ENCODE results near the gene PDE6A. TPM values are rescaled to one million over a fixed set of nuclear protein-coding genes. Genes with fewer than 3 reads are reported as not detected.

PDE6A gene
- total and polyA plus RNA-seq, 2 of the 8 experiments (the other 6 are each of a cell fraction or from before 2014, with no cell fraction given), result not detected

GRCh38 chr5:149939546-149939945 is 5.0 kb downstream of the PDE6A start (continued):
- no peak for TF ChIP-seq CHD7 (IDR thresholded peaks at IDR 0.05; ENCODE audit: insufficient replicate concordance, low read length)
- TF ChIP-seq RBBP5 (IDR thresholded peaks at IDR 0.05; ENCODE audit: borderline replicate concordance, low read depth, low read length), result no peak
- TF ChIP-seq SIRT6 (IDR thresholded peaks at IDR 0.05; ENCODE audit: low read length), result no peak
- TF ChIP-seq CTBP2 (IDR thresholded peaks at IDR 0.05; ENCODE audit: borderline replicate concordance, insufficient read depth, insufficient read length, low read length), result no peak
- no peak for TF ChIP-seq POLR2AphosphoS5 (IDR thresholded peaks at IDR 0.05; ENCODE audit: low read depth, low read length)
- no peak for TF ChIP-seq TBP (IDR thresholded peaks at IDR 0.05; ENCODE audit: low read depth, low read length)
- TF ChIP-seq SP4 (IDR thresholded peaks at IDR 0.05; ENCODE audit: low read length), result no peak
